IMR-90 (cell line): Measurements from ENCODE around the gene ALDH7A1.

Experiments
- BHLHE40 ChIP-seq: fragments of 150-350 bp; IDR thresholded peaks from 2 replicates; pipeline ENCODE4 v1.6.1; 2016; ENCODE audit warnings: mild to moderate bottlenecking, low read depth, low read length
- CHD1 ChIP-seq: IDR thresholded peaks from 2 replicates; pipeline ENCODE4 v1.6.1; 2012; ENCODE audit warnings: low read depth, low read length, improper control_type of control experiment
- CTCF ChIP-seq: conservative IDR thresholded peaks from 2 replicates; pipeline ENCODE4 v1.5.1; 2012; ENCODE audit warnings: mild to moderate bottlenecking, low read depth, low read length, improper control_type of control experiment
- ELK1 ChIP-seq: fragments of 150-350 bp; IDR thresholded peaks from 2 replicates; pipeline ENCODE4 v1.6.1; 2016; ENCODE audit warnings: low read depth, mild to moderate bottlenecking, low read length, moderate library complexity, borderline replicate concordance
- MXI1 ChIP-seq: IDR thresholded peaks from 2 replicates; pipeline ENCODE4 v1.6.1; 2012; ENCODE audit warnings: low read depth, mild to moderate bottlenecking, low read length, moderate library complexity, borderline replicate concordance
- POLR2A ChIP-seq: IDR thresholded peaks from 2 replicates; pipeline ENCODE4 v1.6.1; 2012; ENCODE audit warnings: mild to moderate bottlenecking, low read depth, low read length
- RAD21 ChIP-seq: IDR thresholded peaks from 2 replicates; pipeline ENCODE4 v1.6.1; 2012; ENCODE audit warnings: low read length, improper control_type of control experiment
- RFX5 ChIP-seq: IDR thresholded peaks from 2 replicates; pipeline ENCODE4 v1.8.0; 2012; ENCODE audit warnings: low read depth, mild to moderate bottlenecking, low read length, moderate library complexity
- SMC3 ChIP-seq: fragments of 150-350 bp; IDR thresholded peaks from 2 replicates; pipeline ENCODE4 v1.6.1; 2016; ENCODE audit warnings: low read depth, mild to moderate bottlenecking, antibody characterized with exemption, low read length, moderate library complexity
- USF2 ChIP-seq: fragments of 150-350 bp; IDR thresholded peaks from 2 replicates; pipeline ENCODE4 v1.6.1; 2017; ENCODE audit warnings: mild to moderate bottlenecking, antibody characterized with exemption, low read length, low read depth

GRCh38 chr5:126610160-126610559, 15.1 kb upstream of the ALDH7A1 start:
- no peak for TF ChIP-seq POLR2A
- no peak for TF ChIP-seq SMC3
- no peak for TF ChIP-seq RFX5
- no peak for TF ChIP-seq CTCF
- TF ChIP-seq USF2: no peak
- TF ChIP-seq BHLHE40: no peak
- no peak for TF ChIP-seq ELK1
- no peak for TF ChIP-seq MXI1
- TF ChIP-seq CHD1: no peak
- TF ChIP-seq RAD21: no peak
